ENCODE data around the gene FBF1. TPM values are rescaled to one million over a fixed set of nuclear protein-coding genes. Genes with fewer than 3 reads are reported as not detected.

The FBF1 gene
- total RNA-seq, 1 experiment from 2014 or later = 22.8 TPM

- no peaks in the 10 kb centered on the region for H3K27me3 ChIP-seq (ENCODE audit: insufficient read depth, low read length)
- H4K20me1 ChIP-seq (ENCODE audit: insufficient read depth) = no peaks in the 10 kb centered on the region
- H3K9me2 ChIP-seq (ENCODE audit: insufficient read depth) = no peaks in the 10 kb centered on the region
- H3K4me3 ChIP-seq (replicated peaks in 1 of 2; ENCODE audit: low read depth in 1 of 2, low read length in 2 of 2) = peak overlapping the region; percentile 32 to 88
- no TSS peak for BruUV-seq (replicated peaks)
- DNase-seq (ENCODE audit: low read depth, low spot score) (no peak), ATAC-seq (no peak)
- peak overlapping the region; percentile 10 for H2AFZ ChIP-seq (ENCODE audit: low read depth, low read length, poor library complexity, severe bottlenecking)
- ChIA-PET RAD21 (ENCODE audit: low non-redundant PET in 1 of 2, low total read pairs in 2 of 2, uncharacterized antibody in 2 of 2, unreplicated experiment in 2 of 2) (interaction anchor here in 1 of 2 experiments (0.5 kb wide), 1 partner anchor 47 kb away, joined by 6 read pairs; no protein-coding TSS in a partner anchor), CTCF (interaction anchor here (1.0 to 1.4 kb wide), 6 partner anchors 14 to 158 kb away, joined by 3 to 8 read pairs (median 4); partner anchors contain the start of genes ACOX1, MRPL38, TEN1 and WBP2), POLR2A (interaction anchor here (0.6 to 1.2 kb wide), 11 partner anchors 8 to 599 kb away, joined by 3 to 6 read pairs (median 4); partner anchors contain the start of genes ACOX1, PRCD and TEN1)
- H3K36me3 ChIP-seq (ENCODE audit: control insufficient read depth in 1 of 2, insufficient read depth in 2 of 2, low read length in 2 of 2) = 0 out of 4 replicates have a peak, but pooled peaks cover 2 to 7% of the 10 kb centered on the region in 2 experiments
- no peaks in the 10 kb centered on the region for H3K9me3 ChIP-seq (ENCODE audit: control insufficient read depth in 1 of 2, insufficient read depth in 1 of 2, low read depth in 1 of 2, low read length in 2 of 2)
- TF ChIP-seq ZBTB33 (IDR thresholded peaks at IDR 0.05; ENCODE audit: extremely low read depth, insufficient replicate concordance, low read length) = no peak
- TF ChIP-seq YY1 (IDR thresholded peaks at IDR 0.05; ENCODE audit: extremely low read depth, insufficient replicate concordance, low read depth, low read length) = no peak
- TF ChIP-seq SIN3A (IDR thresholded peaks at IDR 0.05; ENCODE audit: low read depth) = no peak
- no peak for TF ChIP-seq JUND (IDR thresholded peaks at IDR 0.05)
- no peak for TF ChIP-seq ELF1 (IDR thresholded peaks at IDR 0.05; ENCODE audit: borderline replicate concordance, low read depth)
- no peak for TF ChIP-seq RAD21 (IDR thresholded peaks at IDR 0.05; ENCODE audit: low read depth)
- TF ChIP-seq SRF (IDR thresholded peaks at IDR 0.05; ENCODE audit: low read depth) = no peak
- TF ChIP-seq MAX (IDR thresholded peaks at IDR 0.05) = no peak
- no peak for TF ChIP-seq EZH2 (IDR thresholded peaks at IDR 0.05)
- TF ChIP-seq CEBPB (IDR thresholded peaks at IDR 0.05; ENCODE audit: low read depth) = no peak
- no peak for TF ChIP-seq ZNF274 (IDR thresholded peaks at IDR 0.05; ENCODE audit: low read depth, low read length)
- TF ChIP-seq ATF3 (IDR thresholded peaks at IDR 0.05) = no peak
- TF ChIP-seq POLR2A (IDR thresholded peaks at IDR 0.05; ENCODE audit: borderline replicate concordance, extremely low read depth, insufficient read depth, insufficient read length) = no peak
- no peak for TF ChIP-seq SP1 (IDR thresholded peaks at IDR 0.05; ENCODE audit: low read depth)
- no peak for TF ChIP-seq TCF7L2 (IDR thresholded peaks at IDR 0.05; ENCODE audit: borderline replicate concordance, extremely low read depth, insufficient read depth, insufficient read length)
- no peak for TF ChIP-seq POLR2AphosphoS5 (IDR thresholded peaks at IDR 0.05; ENCODE audit: low read depth, low read length)
- no peak for TF ChIP-seq CTCF (IDR thresholded peaks at IDR 0.05 in 2 of 3, conservative IDR thresholded peaks at IDR 0.05 in 1 of 3; ENCODE audit: borderline replicate concordance in 1 of 3, insufficient read depth in 1 of 3, low read depth in 2 of 3, low read length in 2 of 3)
- TF ChIP-seq EZH2phosphoT487 (IDR thresholded peaks at IDR 0.05; ENCODE audit: borderline replicate concordance) = no peak
- no peak for TF ChIP-seq ZFX (IDR thresholded peaks at IDR 0.05)
- peak overlapping the region; percentile 96 for H3K9ac ChIP-seq (ENCODE audit: low read length)
- intact Hi-C loops (cut with micrococcal nuclease) = loop anchor here (1.0 kb wide), 2 partner anchors 36 to 38 kb away; partner anchors contain the start of genes ACOX1 and TEN1
- H3K27ac ChIP-seq (ENCODE audit: low read depth, low read length) = peak overlapping the region; percentile 69
- no peaks in the 10 kb centered on the region for H3K79me2 ChIP-seq (ENCODE audit: insufficient read depth, low read length)
- peak overlapping the region; percentile 95 for H3K4me2 ChIP-seq (ENCODE audit: low read length)
- H3K4me1 ChIP-seq (ENCODE audit: control insufficient read depth in 1 of 2, insufficient read depth in 2 of 2, low read length in 2 of 2) = peaks cover 10 to 17% of the 10 kb centered on the region in 2 experiments
These were observed 589 bp upstream of the FBF1 start for GRCh38 chr17:75941442-75941819.

All from HCT116 (cell line).